Fibroblast of pulmonary artery (primary cell): ENCODE measurements around the gene PVALEF.

Experiments used
- DNase-seq: peaks from one replicate; pipeline ENCODE4 v3.0.0-alpha.2; 2010; ENCODE audit warnings: low read depth
- H3K4me3 ChIP-seq: replicated peaks from 2 replicates; pipeline ENCODE4 v1.5.1; 2011; ENCODE audit warnings: low read depth, mild to moderate bottlenecking, control low read depth, low read length, moderate library complexity
- CTCF ChIP-seq: IDR thresholded peaks from 2 replicates; pipeline ENCODE4 v1.5.1; 2011; ENCODE audit warnings: mild to moderate bottlenecking, control low read depth, low read length, inconsistent platforms; ENCODE audit errors: missing control alignments

PVALEF gene

GRCh38 chr17:81178136-81179091 is 13.1 kb downstream of the PVALEF start:
- no peak for DNase-seq
- no peak overlapping the region for H3K4me3 ChIP-seq
- TF ChIP-seq CTCF = no peak

GRCh38 chr17:81179220-81179619 is 13.9 kb downstream of the PVALEF start:
- TF ChIP-seq CTCF = no peak

GRCh38 chr17:81179861-81180260 is 14.6 kb downstream of the PVALEF start:
- no peak overlapping the region for H3K4me3 ChIP-seq
- DNase-seq = no peak
- TF ChIP-seq CTCF = no peak

More at GRCh38 chr17:81179220-81179619, 13.9 kb downstream of the PVALEF start:
- no peak overlapping the region for H3K4me3 ChIP-seq
- DNase-seq = no peak

GRCh38 chr17:81180836-81181810 is 15.8 kb downstream of the PVALEF start:
- DNase-seq = no peak
- no peak for TF ChIP-seq CTCF

GRCh38 chr17:81181811-81182185 is 16.5 kb downstream of the PVALEF start:
- no peak for DNase-seq
- no peak overlapping the region for H3K4me3 ChIP-seq
- TF ChIP-seq CTCF = no peak

More at GRCh38 chr17:81180836-81181810, 15.8 kb downstream of the PVALEF start:
- no peak overlapping the region for H3K4me3 ChIP-seq

GRCh38 chr17:81182596-81182995 is 17.3 kb downstream of the PVALEF start:
- no peak overlapping the region for H3K4me3 ChIP-seq
- no peak for TF ChIP-seq CTCF

More at GRCh38 chr17:81182596-81182995, 17.3 kb downstream of the PVALEF start:
- DNase-seq = no peak
